Daoy (cell line): ENCODE results near the gene PTPRG. TPM values are rescaled to one million over a fixed set of nuclear protein-coding genes. Genes with fewer than 3 reads are reported as not detected.

Source experiments
- DNase-seq: peaks from one replicate; pipeline ENCODE4 v3.0.0-alpha.2; 2015; ENCODE audit warnings: low read depth
- total RNA-seq: library from RNA; depleted of rRNA; stranded (reverse); fragments of >200 nt; shearing (Covaris generic); gene quantifications from 2 replicates; pipeline ENCODE4 v1.2.3, GENCODE V29; 2014

Gene PTPRG
- total RNA-seq, 1 experiment from 2014 or later: 9.1 TPM

DNA sequence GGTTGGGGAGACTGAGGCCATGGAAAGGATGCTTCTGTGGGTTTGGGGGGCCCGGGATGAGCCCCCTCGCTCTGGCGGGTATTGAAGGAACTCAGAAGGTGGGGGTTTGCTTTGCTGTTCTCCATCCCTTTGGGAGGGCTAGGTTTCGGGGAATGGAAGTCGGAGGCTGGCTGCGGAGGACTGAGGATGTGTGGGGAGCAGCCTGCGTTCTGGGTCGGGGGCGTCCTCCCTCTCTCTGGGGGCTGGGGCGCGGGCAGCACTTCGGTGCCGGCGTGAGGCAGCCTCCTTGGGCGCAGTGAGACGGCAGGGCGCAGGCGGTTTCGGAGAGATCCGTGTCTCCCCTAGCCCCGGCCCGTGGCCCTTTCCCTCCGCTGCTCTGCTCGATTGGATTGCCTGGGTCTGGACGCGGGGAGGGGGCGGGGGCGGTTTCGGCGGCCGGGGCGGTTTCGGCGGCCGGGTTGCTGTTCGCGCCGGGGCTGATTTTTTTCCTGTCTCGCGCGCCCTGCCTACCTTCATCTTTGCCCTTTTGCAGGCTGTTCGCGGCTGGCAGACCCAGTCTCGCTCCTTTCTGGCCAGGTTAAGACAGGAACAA is 1.4 kb downstream of the PTPRG start:
- peak; percentile 52 for DNase-seq

DNA sequence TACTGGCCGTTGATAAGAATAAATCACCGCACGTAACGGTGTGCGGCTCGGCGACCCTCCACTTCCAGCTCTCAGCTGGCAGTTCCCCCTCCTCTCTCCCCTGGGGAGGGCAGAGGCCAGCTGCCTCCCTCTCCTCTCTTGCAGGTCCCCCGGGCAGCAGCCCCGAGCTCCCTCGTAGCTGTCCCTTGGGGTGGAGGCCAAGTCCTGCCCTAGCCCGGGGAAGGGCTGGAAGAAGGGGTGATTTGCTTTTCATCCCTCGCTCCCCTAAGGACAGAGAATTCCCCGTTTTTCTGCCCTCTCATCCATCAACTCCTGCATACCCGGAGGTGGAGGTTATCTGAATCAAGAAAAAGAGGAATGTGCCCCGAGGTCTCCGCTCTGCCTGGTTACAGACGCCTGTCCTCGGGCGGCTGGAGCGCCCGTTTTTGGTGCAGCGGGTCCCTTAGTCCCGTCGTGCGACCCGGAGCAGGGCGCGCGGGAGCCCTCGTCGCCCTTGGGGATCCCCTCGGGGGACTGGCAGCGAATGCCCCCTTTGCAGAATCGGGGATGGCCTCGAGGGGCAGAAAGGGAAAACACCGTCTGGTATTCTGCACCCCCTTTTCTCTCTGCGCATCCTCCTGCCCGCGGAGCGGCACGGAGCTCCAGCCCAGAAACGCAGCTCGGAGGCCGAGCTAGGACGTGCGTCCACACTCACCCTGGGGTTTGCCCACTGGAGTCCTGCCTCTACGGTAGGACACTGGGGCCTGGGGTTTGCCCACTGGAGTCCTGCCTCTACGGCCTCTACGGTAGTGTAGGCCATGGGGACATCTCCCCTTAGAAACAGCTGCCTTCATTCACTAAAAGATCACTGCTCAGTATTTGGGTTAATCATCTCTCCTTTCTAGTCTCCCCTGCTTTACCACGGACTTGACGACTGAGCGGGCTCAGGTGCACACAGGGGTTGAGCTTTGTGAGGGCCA is 2.2 kb downstream of the PTPRG start:
- no peak for DNase-seq

DNA sequence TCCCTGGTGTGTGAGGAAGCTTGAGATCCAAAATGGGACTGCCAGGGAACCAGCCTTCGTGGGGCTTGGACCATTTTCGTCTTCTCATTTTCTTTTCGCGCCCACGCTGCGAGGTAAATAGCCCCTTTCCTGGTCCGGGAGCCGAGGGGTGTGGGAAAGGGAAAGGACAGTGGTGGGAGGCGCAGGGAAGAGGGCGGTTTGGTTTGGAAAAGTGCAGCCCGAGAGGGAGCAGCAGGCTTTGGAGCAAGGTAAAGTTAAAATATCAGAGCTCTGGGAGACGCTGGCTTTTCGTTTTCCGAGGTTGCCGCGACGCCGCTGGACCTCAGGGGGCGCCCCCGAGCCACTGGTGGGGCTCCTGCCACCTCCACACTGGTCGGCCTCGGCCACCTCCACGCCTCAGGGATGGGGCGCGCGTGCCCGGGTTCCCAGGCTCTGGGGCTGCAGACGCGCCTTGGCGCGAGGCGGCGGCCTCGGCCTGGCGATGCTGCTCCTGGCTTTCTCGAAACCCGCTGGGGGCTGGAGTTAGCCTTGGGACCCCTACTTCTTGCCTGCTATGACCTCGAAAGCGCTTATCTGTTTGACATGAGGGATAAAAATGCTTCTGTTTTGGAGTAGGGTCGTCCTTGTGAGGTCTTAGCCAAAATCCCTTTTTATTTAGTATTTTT is 3.2 kb downstream of the PTPRG start:
- DNase-seq: peak; percentile 74

- peak; percentile 25 for DNase-seq
Observed at GRCh38 chr3:61565569-61565968, 4.2 kb downstream of the PTPRG start.

DNA sequence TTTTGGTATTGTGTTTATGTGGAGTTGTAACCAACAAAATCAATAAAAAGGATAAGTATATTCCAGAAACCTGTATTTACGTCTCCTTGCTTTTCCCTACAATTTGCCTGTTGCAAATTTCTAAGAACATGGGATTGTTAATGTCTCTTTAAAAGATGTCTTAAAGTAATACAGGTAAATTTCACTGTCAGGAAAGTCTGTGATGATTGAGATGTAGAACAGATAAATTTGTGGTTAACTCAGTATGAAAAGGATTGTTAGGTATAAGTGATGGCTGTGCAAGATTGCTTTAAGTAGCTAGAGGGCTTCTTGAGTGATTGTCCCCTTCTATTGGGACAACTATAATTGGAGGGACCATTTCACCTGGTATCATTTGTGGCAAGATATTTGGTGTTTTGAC is 6.8 kb downstream of the PTPRG start:
- DNase-seq: no peak

DNA sequence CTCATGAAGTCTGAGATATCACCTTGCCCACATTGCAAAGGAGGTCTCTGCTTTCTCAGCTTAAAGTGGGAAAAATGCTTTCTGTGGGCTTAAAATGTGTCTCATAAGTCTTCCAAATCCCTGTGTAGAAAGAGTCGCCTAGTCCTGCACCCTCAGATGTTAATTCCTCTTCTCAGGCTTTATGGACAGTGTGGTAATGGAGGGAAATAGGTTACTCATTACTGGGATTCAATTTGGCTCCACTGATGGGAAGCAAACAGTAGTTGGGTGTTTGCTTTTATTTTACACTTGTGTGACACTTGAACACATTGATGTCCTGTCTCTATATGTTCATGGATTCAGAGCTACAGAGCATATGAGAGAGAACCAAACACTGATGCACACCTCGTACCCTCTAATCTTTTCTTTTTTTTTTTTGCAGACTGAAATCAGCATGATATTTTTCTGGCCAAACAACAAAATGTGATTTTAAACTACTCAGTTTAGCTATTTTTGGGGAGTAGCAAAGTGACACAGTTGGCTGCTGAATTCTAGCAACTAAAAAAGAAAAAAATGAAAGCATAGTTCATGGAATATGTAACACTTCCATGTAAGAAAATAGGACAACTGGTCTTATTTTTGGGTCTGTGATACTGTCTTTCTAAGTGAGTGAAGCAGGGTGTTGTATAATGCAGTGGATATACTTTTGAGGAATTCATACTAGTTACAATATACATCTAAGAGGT is 8.6 kb downstream of the PTPRG start:
- no peak for DNase-seq

GRCh38 chr3:61570813-61571212 is 9.4 kb downstream of the PTPRG start:
- DNase-seq: peak; percentile 68

DNA sequence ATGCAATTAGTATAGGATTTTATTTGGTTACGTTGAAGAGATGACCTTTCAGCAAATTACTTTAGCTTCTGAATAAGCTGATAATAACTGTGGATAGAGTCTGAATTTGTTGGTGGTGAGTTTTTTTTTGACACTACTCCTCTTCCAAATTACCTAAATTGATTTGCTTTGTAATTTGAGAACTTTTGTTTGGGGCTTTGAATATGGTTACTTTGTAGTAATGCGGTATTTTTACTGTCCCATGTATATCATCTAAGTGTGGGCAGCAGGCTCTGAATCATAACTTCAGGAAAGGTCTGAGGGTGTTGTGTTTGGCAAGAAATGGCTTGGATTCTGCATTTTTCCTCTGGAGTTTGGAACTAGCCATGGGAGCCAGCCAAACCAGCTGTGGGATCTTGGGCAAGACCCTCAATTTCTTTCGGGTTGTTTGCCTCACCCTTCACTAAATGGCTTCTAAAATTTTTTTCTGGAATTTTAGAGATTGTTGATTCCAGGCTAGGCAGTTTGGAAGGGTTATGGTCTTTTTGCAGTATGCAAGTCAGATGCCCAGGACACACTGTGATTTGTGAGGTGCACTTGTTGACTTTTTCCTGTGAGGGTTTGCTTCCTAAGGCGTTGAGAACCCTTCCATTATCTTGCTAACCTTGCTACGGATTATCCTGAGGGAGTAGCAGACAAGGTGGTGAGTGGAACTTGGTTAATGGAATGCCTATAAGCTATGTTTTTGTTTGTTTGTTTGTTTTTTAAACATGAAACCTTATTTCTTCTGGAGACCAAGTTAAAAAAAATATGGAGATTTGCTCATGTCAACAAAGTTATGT is 10.4 kb downstream of the PTPRG start:
- DNase-seq: peak; percentile 75

GRCh38 chr3:61572879-61573278 is 11.5 kb downstream of the PTPRG start:
- DNase-seq: no peak

DNA sequence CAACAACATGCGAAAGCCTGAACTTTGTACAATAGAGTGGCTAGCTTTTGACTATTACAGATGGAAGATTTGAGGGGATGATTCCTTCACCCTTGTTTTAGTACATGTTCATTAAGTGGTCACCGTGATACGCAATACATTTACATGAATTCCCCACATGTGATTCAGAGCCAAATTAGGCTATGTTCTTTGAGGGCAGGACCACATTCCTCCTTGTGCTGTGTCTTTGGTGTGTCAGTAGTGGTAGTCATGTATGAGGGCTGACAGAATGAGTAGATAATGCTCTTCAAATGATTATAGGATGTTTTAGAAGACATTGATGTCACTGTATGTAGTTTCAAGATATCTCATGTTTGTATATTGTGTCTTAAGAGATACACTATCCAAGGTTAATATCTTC is 12.1 kb downstream of the PTPRG start:
- peak; percentile 53 for DNase-seq

GRCh38 chr3:61574854-61575253 is 13.5 kb downstream of the PTPRG start:
- peak; percentile 96 for DNase-seq

DNA sequence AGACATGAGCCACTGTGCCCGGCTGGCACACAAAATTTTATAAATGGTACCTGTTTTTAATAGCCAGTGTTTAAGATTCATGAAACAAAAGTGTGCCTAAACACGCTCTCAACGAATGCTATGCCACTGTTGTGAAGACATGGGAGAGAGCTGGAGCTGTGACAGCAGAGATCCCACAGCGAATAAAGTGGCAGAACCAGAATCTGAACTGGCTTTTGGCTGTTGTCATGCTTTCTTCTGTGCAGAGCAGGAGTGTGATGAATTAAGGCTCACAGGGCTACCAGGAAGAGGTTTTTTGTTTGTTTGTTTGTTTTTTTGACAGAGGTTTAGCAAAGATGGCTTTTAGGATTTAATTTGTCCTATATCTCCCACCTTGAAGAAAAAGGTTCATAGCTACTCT is 14.5 kb downstream of the PTPRG start:
- no peak for DNase-seq

DNA sequence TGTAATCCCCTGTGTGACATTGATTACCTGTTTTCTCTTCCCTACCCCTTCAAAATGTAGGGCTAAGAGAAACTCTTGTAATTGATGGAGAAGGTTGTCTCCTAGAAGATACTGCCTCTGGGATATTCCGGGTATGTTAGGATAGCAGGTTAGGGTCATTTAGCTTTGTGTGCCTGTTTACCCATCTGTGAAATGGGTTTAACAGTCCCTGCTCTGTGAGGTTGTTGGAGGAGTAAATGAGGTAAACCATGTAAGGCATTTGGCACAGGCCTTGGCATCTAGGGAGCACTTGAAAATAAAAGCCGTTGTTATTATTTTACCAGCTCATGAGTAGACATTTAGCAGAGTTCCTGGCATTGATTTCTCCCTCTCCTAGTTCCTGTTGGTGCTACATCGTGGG is 16.4 kb downstream of the PTPRG start:
- DNase-seq: no peak

DNA sequence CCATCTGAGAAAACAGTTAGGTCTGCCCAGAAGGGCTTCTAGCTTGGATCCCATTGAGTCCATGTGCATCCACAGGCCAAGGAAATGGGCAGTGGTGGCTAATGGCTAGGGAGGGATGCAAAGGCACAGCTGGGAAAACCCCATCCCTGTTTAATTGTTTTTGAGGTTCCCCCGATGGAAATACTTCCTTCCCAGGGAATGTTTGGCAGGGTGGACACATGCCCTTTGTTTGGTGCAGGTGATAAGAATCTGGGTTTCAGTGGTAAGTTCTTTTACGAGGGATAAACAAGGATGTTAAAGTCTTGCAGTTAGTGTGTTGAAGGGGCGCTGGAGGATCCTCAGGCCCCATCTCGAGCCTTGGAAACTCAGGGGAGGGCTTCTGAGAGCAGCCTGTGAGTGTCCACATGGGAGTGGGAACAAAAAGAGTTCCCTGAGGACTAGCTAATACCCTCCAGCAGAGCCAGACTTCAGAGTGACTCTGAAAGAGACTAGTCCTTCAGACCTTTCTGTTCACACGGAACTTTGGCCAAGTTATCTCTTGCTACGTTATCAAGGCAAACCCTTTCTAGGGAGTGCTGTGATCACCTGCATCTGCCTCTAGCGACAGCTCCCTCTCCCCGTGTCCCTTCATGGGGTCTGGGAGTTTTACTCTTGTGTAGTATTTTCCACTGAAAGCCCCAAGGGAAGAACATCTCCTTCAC is 17.4 kb downstream of the PTPRG start:
- DNase-seq: peak; percentile 52

GRCh38 chr3:61579685-61580084 is 18.3 kb downstream of the PTPRG start:
- no peak for DNase-seq

DNA sequence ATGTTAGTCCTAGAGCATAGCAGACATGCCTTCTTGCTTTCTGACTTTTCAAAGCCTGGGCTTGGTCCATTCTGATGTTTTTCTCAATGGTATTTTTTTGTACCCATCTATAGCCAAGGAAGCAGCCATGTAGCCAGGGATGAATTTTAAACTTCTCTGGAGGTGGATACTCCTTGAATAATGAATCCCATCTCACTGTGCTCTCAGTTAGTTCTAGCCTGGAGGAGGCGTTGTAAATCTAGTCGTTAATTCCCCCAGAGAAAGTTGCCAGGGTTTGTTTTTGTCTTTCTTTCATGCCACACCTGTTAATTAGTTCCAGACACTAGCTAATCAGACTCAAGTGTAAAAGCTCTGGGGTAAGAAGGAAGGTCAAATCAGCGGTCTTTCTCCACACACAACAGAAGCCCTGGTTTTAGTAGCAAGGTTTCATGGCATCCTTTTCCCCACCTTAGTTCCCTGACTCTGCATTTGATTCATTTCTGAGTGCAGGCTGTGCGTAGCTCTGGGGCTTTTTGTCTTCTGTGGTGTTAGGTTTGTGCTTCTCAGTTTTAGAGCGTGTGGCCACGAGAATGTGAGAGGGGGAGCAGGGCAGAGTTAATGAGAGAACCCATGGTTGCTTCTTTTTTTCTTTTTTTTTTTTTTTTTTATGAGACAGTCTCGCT is 19.7 kb downstream of the PTPRG start:
- no peak for DNase-seq

- no peak for DNase-seq
Observed at GRCh38 chr3:61582287-61582686, 20.9 kb downstream of the PTPRG start.

GRCh38 chr3:61582846-61583245 is 21.5 kb downstream of the PTPRG start:
- DNase-seq: no peak

DNA sequence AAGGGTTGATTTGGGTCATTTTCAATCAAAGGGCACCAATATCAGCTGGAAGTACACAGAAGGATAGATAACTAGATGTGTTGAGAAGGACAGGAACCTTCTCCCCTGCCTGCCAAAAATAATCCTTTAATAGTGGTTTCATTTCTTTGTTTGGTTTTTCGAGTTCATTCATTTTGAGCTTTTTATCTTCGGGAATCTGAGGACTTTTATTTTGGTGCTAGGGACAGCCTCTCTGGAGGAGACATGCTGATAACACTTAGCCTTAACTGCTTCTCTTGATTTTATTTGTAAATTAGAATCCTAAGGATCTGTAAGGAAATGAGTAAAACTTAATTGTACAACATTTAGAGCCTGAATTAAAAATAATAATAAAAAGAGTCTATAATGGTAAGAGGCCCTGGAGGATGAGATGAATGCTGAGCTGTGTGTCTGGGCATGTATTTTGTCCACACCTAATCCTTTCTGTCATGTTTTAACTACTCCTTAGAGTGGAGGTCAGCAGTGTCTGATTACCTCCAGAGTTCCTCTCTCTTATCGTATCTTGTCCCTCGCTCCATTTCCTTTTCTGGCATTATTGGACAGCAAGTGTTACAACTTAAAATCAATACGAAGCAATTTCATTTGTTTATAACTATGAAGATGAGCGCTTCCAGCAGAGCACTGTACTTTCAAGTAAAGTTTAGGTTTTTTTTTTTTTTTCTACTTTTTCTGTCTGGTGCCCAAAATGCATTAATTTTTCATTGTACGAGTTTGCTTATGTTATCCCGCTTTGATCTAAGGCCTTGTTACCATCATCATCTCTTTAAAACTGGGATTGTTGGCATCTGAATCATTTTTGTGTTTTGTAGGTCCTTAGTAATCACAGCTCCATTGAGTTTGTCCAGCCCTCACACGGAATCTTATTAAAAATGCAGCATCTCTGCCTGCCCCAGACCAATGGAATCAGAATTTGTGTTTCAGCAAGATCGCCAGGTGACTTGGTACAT is 22.8 kb downstream of the PTPRG start:
- no peak for DNase-seq
